Left cardiac atrium (tissue), 4 donors: ENCODE data around the gene ADAMTS15. TPM values are rescaled to one million over a fixed set of nuclear protein-coding genes. Genes with fewer than 3 reads are reported as not detected.
A peak's percentile ranks its signal among the peaks of the same experiment; 100 is the strongest.

Source experiments
- ATAC-seq, 2 donors: fragments of 200-7000 bp; cut with Tn5 transposase; one replicate each; pipeline ENCODE4 v1.9.1; 2020; ENCODE audit warnings: mild to moderate bottlenecking in 2 of 2, moderate library complexity in 2 of 2
- DNase-seq: peaks from one replicate; pipeline ENCODE4 v3.0.0-alpha.2; 2020
- intact Hi-C, 2 donors: fragments of 100-400 bp; cut with DNase I; formaldehyde crosslinking; loops; one replicate each; pipeline versions ENCODE4 v1.14.1 to v1.15.1; 2022 to 2023
- long read RNA-seq: library from polyadenylated mRNA; unstranded; transcript quantifications from one replicate; pipeline ENCODE4 v2.0.0, GENCODE V29; 2021
- total RNA-seq, 2 donors: library from RNA; stranded (reverse); fragmentation: NEBNext Ultra II Directional; extraction: Animal tissue kit (Norgen Biotek cat#: 25700); gene quantifications; one replicate each; pipeline ENCODE4 v1.2.1, GENCODE V29; 2021
- donor health status: DM: no; HTN: yes; CAD: no.
- donor health status: DM: no; HTN: yes; CAD: no; lungs with severe emphysema.
- donor health status: DM: yes; HTN: yes; CAD: no.
- donor health status: Dilated cardiomyopathy.

ADAMTS15 gene, protein sequence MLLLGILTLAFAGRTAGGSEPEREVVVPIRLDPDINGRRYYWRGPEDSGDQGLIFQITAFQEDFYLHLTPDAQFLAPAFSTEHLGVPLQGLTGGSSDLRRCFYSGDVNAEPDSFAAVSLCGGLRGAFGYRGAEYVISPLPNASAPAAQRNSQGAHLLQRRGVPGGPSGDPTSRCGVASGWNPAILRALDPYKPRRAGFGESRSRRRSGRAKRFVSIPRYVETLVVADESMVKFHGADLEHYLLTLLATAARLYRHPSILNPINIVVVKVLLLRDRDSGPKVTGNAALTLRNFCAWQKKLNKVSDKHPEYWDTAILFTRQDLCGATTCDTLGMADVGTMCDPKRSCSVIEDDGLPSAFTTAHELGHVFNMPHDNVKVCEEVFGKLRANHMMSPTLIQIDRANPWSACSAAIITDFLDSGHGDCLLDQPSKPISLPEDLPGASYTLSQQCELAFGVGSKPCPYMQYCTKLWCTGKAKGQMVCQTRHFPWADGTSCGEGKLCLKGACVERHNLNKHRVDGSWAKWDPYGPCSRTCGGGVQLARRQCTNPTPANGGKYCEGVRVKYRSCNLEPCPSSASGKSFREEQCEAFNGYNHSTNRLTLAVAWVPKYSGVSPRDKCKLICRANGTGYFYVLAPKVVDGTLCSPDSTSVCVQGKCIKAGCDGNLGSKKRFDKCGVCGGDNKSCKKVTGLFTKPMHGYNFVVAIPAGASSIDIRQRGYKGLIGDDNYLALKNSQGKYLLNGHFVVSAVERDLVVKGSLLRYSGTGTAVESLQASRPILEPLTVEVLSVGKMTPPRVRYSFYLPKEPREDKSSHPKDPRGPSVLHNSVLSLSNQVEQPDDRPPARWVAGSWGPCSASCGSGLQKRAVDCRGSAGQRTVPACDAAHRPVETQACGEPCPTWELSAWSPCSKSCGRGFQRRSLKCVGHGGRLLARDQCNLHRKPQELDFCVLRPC
- 10 to 100 TPM; 29.8 to 32.0 TPM for total RNA-seq
- long read RNA-seq, partial matches to known transcripts: 3 of 7 reads
- long read RNA-seq, other reads (novel, unspliced or antisense): 4 of 7 reads

DNA sequence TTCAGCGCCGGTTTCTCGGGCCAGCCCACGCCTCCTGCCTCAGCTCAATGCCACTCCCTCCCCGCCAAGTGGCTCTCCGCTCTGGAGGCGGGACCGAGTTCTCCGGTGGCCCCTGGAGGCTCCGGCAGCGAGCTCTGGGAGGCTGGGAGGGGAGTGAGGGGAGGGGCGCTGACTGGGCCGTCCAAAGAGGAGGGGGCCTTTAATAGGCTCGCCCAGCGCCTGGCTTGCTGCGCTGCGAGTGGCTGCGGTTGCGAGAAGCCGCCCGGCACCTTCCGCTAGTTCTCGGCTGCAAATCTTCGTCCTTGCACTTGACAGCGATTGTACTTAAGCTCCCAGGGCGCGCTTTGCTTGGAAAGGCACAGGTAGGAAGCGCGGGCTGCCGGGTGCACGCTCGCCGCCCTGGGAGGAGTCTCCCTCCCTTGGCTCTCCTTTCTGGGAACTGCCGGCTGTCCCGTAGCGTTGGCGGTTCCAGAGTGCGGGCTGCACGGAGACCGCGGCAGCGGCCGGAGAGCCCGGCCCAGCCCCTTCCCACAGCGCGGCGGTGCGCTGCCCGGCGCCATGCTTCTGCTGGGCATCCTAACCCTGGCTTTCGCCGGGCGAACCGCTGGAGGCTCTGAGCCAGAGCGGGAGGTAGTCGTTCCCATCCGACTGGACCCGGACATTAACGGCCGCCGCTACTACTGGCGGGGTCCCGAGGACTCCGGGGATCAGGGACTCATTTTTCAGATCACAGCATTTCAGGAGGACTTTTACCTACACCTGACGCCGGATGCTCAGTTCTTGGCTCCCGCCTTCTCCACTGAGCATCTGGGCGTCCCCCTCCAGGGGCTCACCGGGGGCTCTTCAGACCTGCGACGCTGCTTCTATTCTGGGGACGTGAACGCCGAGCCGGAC, at the start of gene ADAMTS15:
Gene ADAMTS15, plus strand, starts transcription at position 230 of the 894 bp plus-strand sequence. Its CDS starts 329 bp downstream, at position 559.
- DNase-seq: peak; percentile 92
- intact Hi-C loops: loop anchor here in 1 of 2 donors (5.0 to 10.0 kb wide), 2 partner anchors 286 to 379 kb away; no protein-coding TSS in a partner anchor
- peak; percentile 83 to 86 for ATAC-seq

DNA sequence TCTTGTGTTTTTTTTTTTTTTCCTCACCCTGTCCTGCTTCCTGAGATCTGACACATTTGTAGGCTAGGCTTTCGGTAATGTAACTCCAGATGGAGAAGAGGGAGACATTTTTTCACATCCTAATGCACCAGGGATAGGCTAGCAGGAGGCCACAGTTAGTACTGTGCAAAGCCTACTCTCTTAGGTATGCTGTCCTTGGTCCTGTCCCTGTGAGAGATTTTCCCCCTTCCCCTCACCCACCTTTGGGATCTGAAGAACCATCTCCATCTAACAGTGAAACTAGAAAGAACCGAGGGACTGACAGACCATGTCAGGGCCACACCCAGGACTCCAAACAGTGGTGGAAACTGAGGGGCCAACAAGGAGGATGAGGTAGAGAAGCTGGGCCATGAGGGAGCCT, 49.2 kb upstream of the ADAMTS15 start:
- ATAC-seq (no peak), DNase-seq (no peak)
- intact Hi-C loops: no loop called here

DNA sequence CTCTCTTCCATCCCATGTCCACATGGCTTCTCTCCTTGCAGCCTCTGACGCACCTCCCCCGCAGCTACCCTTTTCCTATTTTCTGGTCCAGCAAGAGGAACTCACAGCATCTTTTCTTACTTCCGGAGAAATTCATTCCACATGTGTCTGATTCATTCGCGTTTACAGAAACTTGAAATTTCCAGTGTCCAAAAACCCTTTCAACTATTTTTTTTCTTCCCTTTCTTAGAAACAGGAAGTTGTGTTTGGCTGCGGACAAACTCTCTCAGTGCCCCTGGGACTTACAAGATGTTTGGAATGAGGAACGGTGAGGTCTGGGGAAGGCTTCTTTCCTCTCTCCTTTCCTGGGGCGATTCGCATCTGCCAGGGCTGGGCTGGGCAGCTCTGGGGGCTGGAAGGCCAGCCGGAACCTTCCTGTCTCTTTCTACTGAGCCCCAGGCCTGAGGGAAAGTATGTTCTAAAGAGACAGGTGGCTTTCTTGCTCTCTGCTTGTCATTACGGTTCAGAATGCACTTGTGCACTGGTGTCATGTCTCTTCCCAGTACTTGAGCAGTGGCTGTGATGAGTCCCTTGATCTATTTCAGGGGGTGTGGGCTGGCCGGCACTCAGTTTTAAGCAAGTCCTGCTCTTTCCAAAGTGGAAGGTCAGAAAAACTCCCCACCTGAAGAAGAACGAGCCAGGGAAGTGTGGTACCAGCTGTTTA, 47.5 kb upstream of the ADAMTS15 start:
- DNase-seq (no peak), ATAC-seq (peak in 1 of 2 donors; percentile 20)
- intact Hi-C loops: no loop called here

DNA sequence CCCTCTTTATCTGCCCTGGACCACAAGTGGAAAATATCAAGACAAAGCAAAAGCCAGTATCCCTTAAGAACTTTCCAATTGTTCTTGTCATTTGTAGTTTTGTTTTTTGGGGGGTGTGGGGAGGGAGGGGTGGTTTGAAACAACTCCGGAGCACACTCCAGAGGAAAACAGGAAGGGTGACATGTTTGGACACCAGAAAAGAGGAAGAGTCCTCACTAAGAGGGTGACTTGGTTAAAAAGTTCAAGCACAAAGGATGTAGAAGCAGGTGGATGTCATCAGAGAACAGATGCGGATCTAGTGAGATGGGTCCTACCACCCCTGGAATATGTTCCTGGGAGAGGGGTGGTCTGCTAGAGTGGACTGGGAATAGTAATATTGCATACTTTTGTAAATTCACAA, 45.9 kb upstream of the ADAMTS15 start:
- intact Hi-C loops: no loop called here
- DNase-seq: no peak
- no peak for ATAC-seq

DNA sequence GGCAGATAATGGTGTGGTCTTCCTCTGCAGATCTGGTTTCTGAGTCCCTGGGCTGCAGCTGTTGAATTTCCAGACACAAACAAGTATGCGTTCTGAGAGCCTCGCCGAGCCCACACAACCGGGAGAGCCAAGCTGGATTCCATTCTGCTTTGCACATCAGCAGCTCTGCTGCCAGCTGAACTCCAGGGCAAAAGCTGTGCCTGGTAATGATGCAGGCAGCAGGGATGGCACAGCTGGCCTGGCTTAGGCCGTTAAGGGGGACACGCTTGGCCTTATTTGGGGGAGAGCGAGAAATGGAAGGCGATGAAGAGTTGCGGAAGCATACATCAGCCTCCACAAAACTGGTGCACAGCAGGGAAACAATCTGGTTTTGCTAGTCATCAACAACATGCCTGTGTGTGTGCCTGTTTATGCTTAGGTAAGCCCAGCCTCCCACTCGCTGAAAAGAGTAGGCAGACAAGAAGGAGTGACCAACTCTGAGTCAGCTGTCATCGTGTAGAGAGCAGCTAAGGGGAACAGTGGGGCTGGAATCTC, 45.1 kb upstream of the ADAMTS15 start:
- intact Hi-C loops: no loop called here
- DNase-seq: peak; percentile 69

DNA sequence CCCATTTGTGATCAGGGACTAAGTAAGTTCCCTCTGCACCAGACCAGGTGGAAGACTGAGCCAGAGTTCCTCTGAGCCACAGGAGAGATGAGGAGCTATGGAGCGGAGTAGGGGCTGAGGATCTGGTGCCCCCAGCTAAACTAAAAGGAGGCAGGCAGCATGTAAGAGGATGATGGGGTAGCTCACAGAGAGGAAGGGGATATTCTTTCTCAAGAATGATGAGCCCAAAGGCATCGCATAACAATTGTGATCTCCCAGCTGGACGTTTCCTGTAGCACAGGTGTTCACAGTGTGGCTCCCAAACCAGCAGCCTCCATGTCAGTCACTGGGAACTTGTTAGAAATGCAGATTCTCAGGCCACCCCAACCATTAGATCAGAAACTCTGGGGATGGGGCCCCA, 44.5 kb upstream of the ADAMTS15 start:
- no peak for DNase-seq
- intact Hi-C loops: no loop called here
- no peak for ATAC-seq

More for the DNA sequence above, 45.1 kb upstream of the ADAMTS15 start:
- peak; percentile 83 to 85 for ATAC-seq

DNA sequence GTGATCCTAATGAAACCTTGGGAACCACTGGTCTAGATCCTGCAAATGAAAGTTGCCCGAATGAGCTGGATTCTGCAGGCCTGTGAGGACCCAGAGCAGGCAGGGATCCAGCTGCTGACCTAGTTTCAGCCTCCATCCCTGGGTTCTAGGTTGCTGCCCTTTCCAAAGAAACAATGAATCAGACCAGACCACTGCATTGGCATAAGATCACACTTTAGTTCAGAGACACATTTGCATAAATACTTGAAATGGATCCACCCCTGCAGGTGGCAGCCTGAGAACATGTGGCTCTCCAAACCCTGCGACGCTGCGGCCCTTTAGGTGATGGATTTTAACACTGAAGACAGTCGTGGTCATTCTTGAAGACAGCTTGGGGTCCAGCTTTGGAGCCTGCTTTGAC, 43.7 kb upstream of the ADAMTS15 start:
- no peak for DNase-seq
- ATAC-seq: no peak
- intact Hi-C loops: no loop called here

DNA sequence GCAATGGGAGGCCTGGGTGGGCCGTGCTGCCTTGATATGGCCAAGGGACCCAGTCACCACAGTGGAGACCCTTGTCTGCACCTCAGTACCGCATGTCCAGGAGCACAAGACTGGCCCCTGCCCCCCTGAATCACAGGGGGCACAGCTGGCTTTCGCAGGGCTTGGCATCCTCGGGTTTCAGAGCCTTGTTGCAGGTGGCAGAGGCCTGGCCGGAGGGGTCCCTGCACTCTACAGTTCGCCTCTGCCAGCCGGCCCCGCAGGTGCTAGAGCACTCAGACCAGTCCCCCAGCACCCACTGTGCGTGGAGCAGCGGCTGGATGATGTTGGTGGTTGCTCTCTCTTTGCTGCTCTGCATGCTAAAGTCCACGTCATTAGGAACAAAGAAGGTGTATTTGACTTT, 43.0 kb upstream of the ADAMTS15 start:
- intact Hi-C loops: no loop called here
- ATAC-seq (no peak), DNase-seq (no peak)

DNA sequence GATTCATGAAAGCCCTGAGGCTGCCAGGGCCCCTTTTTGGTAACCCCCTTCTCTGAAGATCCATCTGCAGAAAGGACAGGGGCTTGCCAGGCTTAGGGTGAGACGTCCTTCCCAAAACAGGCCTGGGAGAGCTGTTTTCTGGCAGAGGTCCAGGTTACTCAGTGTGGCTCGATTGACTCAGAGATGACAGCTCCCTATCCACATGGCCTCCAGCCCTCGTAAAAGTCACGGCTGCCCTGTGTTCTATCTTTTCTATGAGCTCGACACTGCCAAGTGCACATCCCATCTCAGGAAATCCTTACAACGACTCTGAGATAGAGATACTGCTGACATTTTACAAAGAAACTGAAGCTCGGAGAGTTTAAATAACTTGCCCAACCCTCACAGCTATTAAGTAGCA, 40.5 kb upstream of the ADAMTS15 start:
- peak; percentile 80 for DNase-seq
- peak; percentile 66 to 70 for ATAC-seq
- intact Hi-C loops: no loop called here

DNA sequence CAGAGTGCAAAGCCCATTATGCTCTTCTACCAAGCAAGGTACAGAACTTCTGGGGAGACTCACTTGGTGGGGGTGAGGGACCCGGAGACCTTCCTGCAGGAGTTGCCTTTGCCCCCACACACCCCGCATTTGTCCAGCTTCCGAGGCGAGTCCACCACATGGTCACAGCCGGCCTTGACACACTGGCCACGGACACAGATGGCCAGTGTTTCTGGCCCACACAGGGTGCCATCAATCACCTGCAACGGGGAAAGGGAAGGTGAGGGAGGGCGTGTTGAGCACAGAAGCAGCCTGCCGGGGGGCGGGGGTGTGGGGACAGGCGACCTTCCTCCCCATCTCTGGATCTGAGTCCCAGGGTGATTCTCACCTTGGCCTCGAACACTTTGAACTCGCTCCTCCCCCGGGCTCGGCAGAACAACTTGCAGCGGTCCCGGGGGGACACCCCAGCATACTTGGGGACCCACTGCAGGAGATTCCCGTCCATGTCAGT, 40.0 kb upstream of the ADAMTS15 start:
- intact Hi-C loops: no loop called here
- no peak for ATAC-seq
- no peak for DNase-seq

DNA sequence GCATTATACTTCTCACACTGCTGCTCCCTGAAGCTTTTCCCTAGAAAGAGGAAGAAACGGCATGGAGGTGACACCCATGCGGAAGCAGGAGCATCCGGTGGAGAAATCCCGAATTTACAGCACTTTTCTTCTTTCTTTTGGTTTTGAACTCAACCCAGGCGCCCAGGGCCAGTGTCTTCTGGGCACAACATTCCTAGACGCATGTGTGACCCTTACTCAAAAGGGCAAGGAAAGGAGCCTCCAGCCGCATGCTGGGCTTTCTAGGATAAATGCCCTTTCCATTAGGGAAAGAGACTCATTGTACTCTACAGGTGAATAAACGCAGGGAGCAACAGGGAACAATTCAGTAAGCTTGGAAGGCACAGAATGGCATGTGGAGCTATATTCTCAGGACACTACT, 39.5 kb upstream of the ADAMTS15 start:
- intact Hi-C loops: no loop called here
- DNase-seq (no peak), ATAC-seq (no peak)

DNA sequence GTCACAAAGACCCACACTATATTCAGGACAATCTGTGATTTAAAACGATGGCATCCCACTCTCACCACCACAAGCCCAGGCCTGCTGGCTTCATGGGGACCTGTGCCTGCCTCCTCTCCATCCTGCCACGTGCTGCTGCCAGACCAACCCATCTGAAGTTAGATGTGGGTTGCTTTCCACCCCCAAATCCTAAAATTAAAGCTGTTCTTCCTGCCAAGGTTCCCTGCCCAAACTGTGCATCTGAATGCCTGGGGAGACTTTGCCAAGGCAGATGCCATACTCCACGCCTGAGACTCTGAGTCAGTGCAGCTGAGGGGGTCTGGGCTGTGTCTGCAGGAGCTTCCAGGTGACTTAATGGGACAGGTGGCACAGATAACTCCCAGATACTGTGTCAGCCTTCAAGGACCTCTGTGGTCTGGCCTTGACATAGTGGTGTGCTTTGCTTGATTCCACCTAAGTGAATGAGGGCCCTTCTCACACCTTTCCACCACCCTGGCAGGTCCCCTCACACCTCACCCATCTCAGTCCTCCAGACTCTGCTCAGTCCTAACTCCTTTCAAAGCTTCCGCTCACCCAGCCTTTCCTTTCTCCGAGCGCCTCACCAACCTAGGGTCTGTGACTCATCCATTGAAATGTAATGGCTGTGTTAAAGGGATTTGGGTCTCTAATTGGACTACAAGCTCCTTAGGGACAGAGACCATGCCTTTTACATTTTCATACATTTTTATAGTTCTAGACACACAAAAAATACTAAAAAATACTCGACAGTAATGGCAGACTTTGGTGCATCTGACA, 38.7 kb upstream of the ADAMTS15 start:
- intact Hi-C loops: no loop called here
- no peak for DNase-seq
- ATAC-seq: no peak

DNA sequence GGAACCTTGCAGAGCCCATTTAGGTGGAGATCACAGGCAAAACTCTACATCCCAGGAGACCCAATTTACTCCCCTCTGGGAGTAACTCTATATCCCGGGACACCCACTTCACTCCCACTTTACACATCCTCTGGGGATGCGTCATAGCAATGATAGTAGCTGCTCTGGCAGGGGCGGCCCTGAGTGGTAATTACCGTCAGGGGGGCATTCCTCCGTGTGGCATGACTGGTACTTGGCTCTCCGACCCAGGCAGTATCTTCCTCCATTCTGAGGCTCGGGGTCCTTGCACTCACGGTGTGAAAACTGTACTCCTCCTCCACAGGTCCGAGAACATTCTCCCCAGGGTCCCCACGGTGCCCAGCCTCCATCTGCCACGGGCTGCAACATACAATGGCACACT, 37.2 kb upstream of the ADAMTS15 start:
- intact Hi-C loops: no loop called here
- ATAC-seq: peak; percentile 68 to 77
- peak; percentile 62 for DNase-seq

DNA sequence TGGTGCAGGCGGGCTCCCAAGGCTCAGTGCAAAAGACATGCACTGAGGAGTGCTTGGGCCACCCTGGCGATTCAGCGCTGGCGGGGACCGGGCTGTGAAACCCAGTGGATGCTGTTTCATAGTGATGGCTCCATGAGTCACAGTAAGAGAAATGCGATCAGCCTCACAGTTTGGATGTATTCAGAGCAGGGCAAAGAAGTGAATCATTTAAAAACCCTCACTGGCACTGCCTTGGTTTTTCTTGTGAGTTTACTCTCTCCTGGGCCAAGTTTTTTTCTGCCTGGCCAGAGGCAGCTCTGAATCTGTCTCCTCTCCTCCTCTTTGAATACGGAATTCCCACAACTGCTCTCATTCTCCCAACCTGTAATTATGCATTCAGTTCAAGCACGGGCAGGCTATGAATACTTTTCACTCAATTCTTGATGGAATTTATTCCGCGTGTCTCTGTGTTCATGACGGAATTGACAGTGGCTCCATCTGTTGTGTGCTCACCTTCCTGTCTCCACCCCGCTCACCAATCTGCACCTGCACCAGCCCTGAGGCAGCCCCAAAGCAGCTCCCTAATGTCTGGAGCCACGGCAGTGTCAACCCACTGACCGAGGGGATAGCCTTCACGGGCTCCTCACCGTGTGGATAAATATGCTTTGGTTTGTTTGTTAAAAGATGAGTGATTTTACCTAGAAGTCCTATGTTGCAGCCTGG, 34.9 kb upstream of the ADAMTS15 start:
- intact Hi-C loops: no loop called here
- DNase-seq (no peak), ATAC-seq (peak in 1 of 2 donors; percentile 63)

DNA sequence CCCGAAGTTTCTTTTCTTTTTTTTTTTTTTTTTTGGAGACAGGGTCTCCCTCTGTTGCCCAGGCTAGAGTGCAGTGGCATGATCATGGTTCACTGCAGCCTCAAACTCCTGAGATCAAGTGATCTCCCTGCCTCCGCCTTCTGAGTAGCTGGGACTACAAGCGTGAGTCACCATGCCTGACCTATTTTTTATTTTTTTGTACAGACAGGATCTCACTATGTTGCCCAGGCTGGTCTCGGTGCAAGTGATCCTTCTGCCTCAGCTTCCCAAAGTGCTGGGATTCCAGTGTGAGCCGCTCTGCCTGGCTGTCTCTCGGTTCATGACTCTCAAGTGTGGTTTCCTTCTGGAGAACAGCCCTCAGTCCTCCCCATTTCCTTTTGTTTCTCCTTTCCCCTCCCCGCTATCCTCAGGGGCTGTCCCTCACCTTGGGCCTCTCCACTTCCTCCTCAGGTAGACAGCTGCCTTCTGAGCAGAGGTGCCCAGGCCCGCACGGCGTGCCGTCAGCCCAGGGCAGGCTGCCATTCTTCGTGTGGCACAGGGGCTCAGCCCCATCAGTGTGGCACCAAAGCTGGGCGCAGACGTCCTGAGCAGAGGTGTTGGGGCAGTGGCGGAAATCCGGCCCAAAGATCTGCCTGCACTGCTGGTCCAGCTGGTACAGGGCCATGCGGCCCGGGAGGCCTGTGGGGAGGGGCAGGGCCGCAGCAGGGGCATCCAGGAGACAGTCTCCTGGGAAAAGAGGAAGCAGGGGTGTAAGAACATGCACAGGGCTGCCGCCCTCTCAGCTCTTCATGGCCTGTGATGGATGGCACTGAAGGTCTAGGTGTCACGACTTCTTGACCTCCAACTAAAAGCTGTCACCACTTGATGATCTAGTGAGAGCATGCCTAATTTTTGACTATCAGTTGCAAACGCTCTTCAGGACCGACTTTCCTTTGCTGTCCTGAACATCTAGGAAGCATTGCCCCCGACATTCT, 34.1 kb upstream of the ADAMTS15 start:
- ATAC-seq: peak in 1 of 2 donors; percentile 17
- intact Hi-C loops: no loop called here
- DNase-seq: no peak
